WTC11 (cell line): ENCODE results near the gene ACTMAP.

Source experiments
- FOXK1 ChIP-seq: sonication (generic); formaldehyde crosslinking; IDR thresholded peaks from 2 replicates; pipeline ENCODE4 v1.8.0; 2022; ENCODE audit warnings: mild to moderate bottlenecking, moderate library complexity, missing genetic modification reagents
- HMGA2 ChIP-seq: fragments of 250-450 bp; sonication (Bioruptor Pico); IDR thresholded peaks from 2 replicates; pipeline ENCODE4 v1.4.0; 2021; ENCODE audit warnings: mild to moderate bottlenecking, moderate library complexity
- NFYB ChIP-seq: sonication (generic); formaldehyde crosslinking; conservative IDR thresholded peaks from 2 replicates; pipeline ENCODE4 v1.8.0; 2022; ENCODE audit warnings: low read depth, missing genetic modification reagents
- TF ChIP-seq, protein P1 (sequence below): sonication (generic); formaldehyde crosslinking; IDR thresholded peaks from 2 replicates; pipeline ENCODE4 v1.8.1; 2022; ENCODE audit warnings: low read depth, mild to moderate bottlenecking, moderate library complexity, missing genetic modification reagents, borderline replicate concordance
- TF ChIP-seq, protein P2 (sequence below): fragments of 200-600 bp; IDR thresholded peaks from 2 replicates; pipeline ENCODE4 v1.8.0; 2022; ENCODE audit warnings: antibody characterized with exemption
- TF ChIP-seq, protein P3 (sequence below): sonication (generic); formaldehyde crosslinking; IDR thresholded peaks from 2 replicates; pipeline ENCODE4 v1.8.1; 2022; ENCODE audit warnings: mild to moderate bottlenecking, missing genetic modification reagents, moderate library complexity, borderline replicate concordance
- TF ChIP-seq, protein P4 (sequence below): sonication (generic); formaldehyde crosslinking; IDR thresholded peaks from 2 replicates; pipeline ENCODE4 v1.8.1; 2023; ENCODE audit warnings: mild to moderate bottlenecking, missing genetic modification reagents, borderline replicate concordance
- TF ChIP-seq, protein P5 (sequence below): sonication (generic); formaldehyde crosslinking; IDR thresholded peaks from 2 replicates; pipeline ENCODE4 v1.8.0; 2022; ENCODE audit warnings: mild to moderate bottlenecking, missing genetic modification reagents

DNA sequence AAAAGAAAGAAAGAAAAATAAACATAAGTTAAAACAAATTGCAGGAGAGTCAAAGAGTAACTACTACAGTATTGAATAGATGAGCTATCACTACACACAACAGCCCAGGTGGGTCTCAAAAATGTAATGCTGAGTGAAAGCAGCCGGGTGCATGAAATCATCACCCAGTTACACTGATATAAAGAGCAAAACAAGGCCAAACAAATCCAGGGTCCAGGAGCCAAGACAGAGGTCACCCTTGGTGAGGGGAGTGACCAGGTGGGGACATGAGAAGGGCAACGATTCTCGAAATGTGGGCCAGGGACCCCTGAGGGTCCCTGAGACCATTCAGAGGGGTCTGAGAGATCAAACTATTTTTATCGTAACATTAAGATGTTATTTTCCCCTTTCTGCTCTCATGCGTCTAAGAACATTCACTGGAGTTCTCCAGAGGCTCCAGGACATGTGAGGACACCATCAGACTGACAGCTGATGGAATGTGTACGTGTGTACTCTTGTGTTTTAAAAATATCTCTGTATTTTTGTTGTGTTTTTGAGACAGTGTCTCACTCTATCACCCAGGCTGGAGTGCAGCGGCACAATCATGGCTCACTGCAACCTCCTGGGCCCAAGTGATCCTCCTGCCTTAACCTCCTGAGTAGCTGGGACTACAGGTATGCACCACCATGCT is 44.2 kb downstream of the ACTMAP start:
- TF ChIP-seq NFYB (CRISPR knock-in tag) (no peak), HMGA2 (CRISPR knock-in tag) (no peak), FOXK1 (CRISPR knock-in tag) (no peak)
- TF ChIP-seq, protein P1, sequence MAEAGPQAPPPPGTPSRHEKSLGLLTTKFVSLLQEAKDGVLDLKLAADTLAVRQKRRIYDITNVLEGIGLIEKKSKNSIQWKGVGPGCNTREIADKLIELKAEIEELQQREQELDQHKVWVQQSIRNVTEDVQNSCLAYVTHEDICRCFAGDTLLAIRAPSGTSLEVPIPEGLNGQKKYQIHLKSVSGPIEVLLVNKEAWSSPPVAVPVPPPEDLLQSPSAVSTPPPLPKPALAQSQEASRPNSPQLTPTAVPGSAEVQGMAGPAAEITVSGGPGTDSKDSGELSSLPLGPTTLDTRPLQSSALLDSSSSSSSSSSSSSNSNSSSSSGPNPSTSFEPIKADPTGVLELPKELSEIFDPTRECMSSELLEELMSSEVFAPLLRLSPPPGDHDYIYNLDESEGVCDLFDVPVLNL: no peak
- TF ChIP-seq, protein P2, sequence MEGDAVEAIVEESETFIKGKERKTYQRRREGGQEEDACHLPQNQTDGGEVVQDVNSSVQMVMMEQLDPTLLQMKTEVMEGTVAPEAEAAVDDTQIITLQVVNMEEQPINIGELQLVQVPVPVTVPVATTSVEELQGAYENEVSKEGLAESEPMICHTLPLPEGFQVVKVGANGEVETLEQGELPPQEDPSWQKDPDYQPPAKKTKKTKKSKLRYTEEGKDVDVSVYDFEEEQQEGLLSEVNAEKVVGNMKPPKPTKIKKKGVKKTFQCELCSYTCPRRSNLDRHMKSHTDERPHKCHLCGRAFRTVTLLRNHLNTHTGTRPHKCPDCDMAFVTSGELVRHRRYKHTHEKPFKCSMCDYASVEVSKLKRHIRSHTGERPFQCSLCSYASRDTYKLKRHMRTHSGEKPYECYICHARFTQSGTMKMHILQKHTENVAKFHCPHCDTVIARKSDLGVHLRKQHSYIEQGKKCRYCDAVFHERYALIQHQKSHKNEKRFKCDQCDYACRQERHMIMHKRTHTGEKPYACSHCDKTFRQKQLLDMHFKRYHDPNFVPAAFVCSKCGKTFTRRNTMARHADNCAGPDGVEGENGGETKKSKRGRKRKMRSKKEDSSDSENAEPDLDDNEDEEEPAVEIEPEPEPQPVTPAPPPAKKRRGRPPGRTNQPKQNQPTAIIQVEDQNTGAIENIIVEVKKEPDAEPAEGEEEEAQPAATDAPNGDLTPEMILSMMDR: no peak
- TF ChIP-seq, protein P3, sequence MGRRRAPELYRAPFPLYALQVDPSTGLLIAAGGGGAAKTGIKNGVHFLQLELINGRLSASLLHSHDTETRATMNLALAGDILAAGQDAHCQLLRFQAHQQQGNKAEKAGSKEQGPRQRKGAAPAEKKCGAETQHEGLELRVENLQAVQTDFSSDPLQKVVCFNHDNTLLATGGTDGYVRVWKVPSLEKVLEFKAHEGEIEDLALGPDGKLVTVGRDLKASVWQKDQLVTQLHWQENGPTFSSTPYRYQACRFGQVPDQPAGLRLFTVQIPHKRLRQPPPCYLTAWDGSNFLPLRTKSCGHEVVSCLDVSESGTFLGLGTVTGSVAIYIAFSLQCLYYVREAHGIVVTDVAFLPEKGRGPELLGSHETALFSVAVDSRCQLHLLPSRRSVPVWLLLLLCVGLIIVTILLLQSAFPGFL (CRISPR knock-in tag): no peak
- TF ChIP-seq, protein P4, sequence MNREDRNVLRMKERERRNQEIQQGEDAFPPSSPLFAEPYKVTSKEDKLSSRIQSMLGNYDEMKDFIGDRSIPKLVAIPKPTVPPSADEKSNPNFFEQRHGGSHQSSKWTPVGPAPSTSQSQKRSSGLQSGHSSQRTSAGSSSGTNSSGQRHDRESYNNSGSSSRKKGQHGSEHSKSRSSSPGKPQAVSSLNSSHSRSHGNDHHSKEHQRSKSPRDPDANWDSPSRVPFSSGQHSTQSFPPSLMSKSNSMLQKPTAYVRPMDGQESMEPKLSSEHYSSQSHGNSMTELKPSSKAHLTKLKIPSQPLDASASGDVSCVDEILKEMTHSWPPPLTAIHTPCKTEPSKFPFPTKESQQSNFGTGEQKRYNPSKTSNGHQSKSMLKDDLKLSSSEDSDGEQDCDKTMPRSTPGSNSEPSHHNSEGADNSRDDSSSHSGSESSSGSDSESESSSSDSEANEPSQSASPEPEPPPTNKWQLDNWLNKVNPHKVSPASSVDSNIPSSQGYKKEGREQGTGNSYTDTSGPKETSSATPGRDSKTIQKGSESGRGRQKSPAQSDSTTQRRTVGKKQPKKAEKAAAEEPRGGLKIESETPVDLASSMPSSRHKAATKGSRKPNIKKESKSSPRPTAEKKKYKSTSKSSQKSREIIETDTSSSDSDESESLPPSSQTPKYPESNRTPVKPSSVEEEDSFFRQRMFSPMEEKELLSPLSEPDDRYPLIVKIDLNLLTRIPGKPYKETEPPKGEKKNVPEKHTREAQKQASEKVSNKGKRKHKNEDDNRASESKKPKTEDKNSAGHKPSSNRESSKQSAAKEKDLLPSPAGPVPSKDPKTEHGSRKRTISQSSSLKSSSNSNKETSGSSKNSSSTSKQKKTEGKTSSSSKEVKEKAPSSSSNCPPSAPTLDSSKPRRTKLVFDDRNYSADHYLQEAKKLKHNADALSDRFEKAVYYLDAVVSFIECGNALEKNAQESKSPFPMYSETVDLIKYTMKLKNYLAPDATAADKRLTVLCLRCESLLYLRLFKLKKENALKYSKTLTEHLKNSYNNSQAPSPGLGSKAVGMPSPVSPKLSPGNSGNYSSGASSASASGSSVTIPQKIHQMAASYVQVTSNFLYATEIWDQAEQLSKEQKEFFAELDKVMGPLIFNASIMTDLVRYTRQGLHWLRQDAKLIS (CRISPR knock-in tag): no peak
- TF ChIP-seq, protein P5, sequence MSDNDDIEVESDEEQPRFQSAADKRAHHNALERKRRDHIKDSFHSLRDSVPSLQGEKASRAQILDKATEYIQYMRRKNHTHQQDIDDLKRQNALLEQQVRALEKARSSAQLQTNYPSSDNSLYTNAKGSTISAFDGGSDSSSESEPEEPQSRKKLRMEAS: no peak
